ENCODE results near the gene TMUB1. TPM values are rescaled to one million over a fixed set of nuclear protein-coding genes. Genes with fewer than 3 reads are reported as not detected.

TMUB1 gene
- total and polyA plus RNA-seq, 9 of the 15 experiments (the other 6 are each of a cell fraction or from before 2014, with no cell fraction given): 0.14 to 241 (median 74.1) TPM

- TF ChIP-seq MAFG (tag; conservative IDR thresholded peaks at IDR 0.05): no peak
- no peak for TF ChIP-seq ZNF318 (IDR thresholded peaks at IDR 0.05; ENCODE audit: borderline replicate concordance in 1 of 2, low read depth in 1 of 2)
- TF ChIP-seq ETV5 (CRISPR knock-in tag; IDR thresholded peaks at IDR 0.05; ENCODE audit: low read depth): peak; percentile 11; the same call in 1 of the 2 replicates
- TF ChIP-seq NR0B1 (IDR thresholded peaks at IDR 0.05; ENCODE audit: partially characterized antibody): no peak
- peak; percentile 17 for TF ChIP-seq ZNF511 (CRISPR knock-in tag; IDR thresholded peaks at IDR 0.05)
- no peak for TF ChIP-seq ZNF280A (IDR thresholded peaks at IDR 0.05; ENCODE audit: low read depth, partially characterized antibody)
- TF ChIP-seq SIN3A (IDR thresholded peaks at IDR 0.05; ENCODE audit: borderline replicate concordance in 2 of 2, control insufficient read depth in 1 of 2, low read depth in 2 of 2, low read length in 2 of 2): peak in 1 of 2 experiments; percentile 55; a peak in 2 of 4 replicates
- peak; percentile 87 for TF ChIP-seq FIP1L1 (IDR thresholded peaks at IDR 0.05; ENCODE audit: low read depth, low read length, poor library complexity, severe bottlenecking)
- TF ChIP-seq RBM22 (IDR thresholded peaks at IDR 0.05; ENCODE audit: low read depth, low read length, poor library complexity, severe bottlenecking): peak; percentile 11
- TF ChIP-seq TFAP4 (CRISPR knock-in tag; IDR thresholded peaks at IDR 0.05; ENCODE audit: borderline replicate concordance): no peak
These were observed 1.9 kb downstream of the TMUB1 start (continued) for GRCh38 chr7:151081170-151082101.

Measured in K562 (cell line).